ENCODE measurements around the gene MROH9. TPM values are rescaled to one million over a fixed set of nuclear protein-coding genes. Genes with fewer than 3 reads are reported as not detected.

Gene MROH9
- total and polyA plus RNA-seq, 2 experiments from 2014 or later: 0.06 TPM; not detected in 1

- ATAC-seq (peak; percentile 94), DNase-seq (ENCODE audit: low spot score) (peak; percentile 74)
- H3K27me3 Mint-ChIP-seq (ENCODE audit: insufficient read depth, low read depth, poor library complexity): peaks cover 2% of the 10 kb centered on the region
- Histone ChIP-seq H2AFZ (no peak overlapping the region; the same call in 1 of the 2 replicates), H3F3A (replicated peaks; ENCODE audit: low read depth) (no peaks in the 10 kb centered on the region), H4K20me1 (replicated peaks; ENCODE audit: insufficient read depth) (no peaks in the 10 kb centered on the region), H3K36me3 (ENCODE audit: insufficient read depth) (no peaks in the 10 kb centered on the region), H3K9me2 (ENCODE audit: insufficient read depth) (peaks cover 7% of the 10 kb centered on the region; the same call in 1 of the 2 replicates), H3K4me3 (no peak overlapping the region), H3K4me1 (ENCODE audit: insufficient read depth) (peaks cover 6% of the 10 kb centered on the region; the same call in 1 of the 2 replicates), H3K27me3 (ENCODE audit: insufficient read depth) (no peaks in the 10 kb centered on the region), H3K4me2 (no peak overlapping the region), H3K27ac (ENCODE audit: low read depth) (no peak overlapping the region), H3K79me2 (replicated peaks; ENCODE audit: insufficient read depth) (no peaks in the 10 kb centered on the region)
- peaks cover 25% of the 10 kb centered on the region for H3K4me1 Mint-ChIP-seq
- peak overlapping the region; percentile 87; the same call in 1 of the 2 replicates for H3K27ac Mint-ChIP-seq
- TF ChIP-seq CTCF (conservative IDR thresholded peaks at IDR 0.05; ENCODE audit: low read depth in 2 of 2) (peak; percentile 79 to 80), CREB1 (CRISPR knock-in tag; IDR thresholded peaks at IDR 0.05; ENCODE audit: low read depth) (no peak)
- no peaks in the 10 kb centered on the region for H3K9me3 Mint-ChIP-seq
- H3K4me3 Mint-ChIP-seq: no peak overlapping the region
- H3K36me3 Mint-ChIP-seq (ENCODE audit: low read depth): no peaks in the 10 kb centered on the region
Observed at GRCh38 chr1:170929835-170930554, 5.3 kb upstream of the MROH9 start.

- Histone ChIP-seq H3F3A (replicated peaks; ENCODE audit: low read depth) (no peaks in the 10 kb centered on the region), H3K79me2 (replicated peaks; ENCODE audit: insufficient read depth) (no peaks in the 10 kb centered on the region), H3K9me2 (ENCODE audit: insufficient read depth) (peaks cover 7% of the 10 kb centered on the region; the same call in 1 of the 2 replicates), H3K4me2 (peak overlapping the region; percentile 61; the same call in 1 of the 2 replicates), H3K36me3 (ENCODE audit: insufficient read depth) (no peaks in the 10 kb centered on the region), H3K4me3 (no peak overlapping the region), H4K20me1 (replicated peaks; ENCODE audit: insufficient read depth) (no peaks in the 10 kb centered on the region), H3K27ac (ENCODE audit: low read depth) (no peak overlapping the region), H3K27me3 (ENCODE audit: insufficient read depth) (no peaks in the 10 kb centered on the region), H2AFZ (peak overlapping the region; percentile 49; the same call in 1 of the 2 replicates), H3K4me1 (ENCODE audit: insufficient read depth) (peaks cover 6% of the 10 kb centered on the region; the same call in 1 of the 2 replicates)
- DNase-seq (ENCODE audit: low spot score) (peak; percentile 28), ATAC-seq (peak; percentile 18; the same call in 1 of the 3 replicates)
- H3K9me3 Mint-ChIP-seq: no peaks in the 10 kb centered on the region
- no peak overlapping the region for H3K4me3 Mint-ChIP-seq
- H3K36me3 Mint-ChIP-seq (ENCODE audit: low read depth): no peaks in the 10 kb centered on the region
- peaks cover 25% of the 10 kb centered on the region for H3K4me1 Mint-ChIP-seq
- H3K27me3 Mint-ChIP-seq (ENCODE audit: insufficient read depth, low read depth, poor library complexity): peaks cover 2% of the 10 kb centered on the region
- no peak overlapping the region for H3K27ac Mint-ChIP-seq
- TF ChIP-seq ZNF331 (CRISPR knock-in tag; IDR thresholded peaks at IDR 0.05; ENCODE audit: low read depth) (no peak), ETS1 (IDR thresholded peaks at IDR 0.05) (no peak), REST (IDR thresholded peaks at IDR 0.05; ENCODE audit: unreplicated experiment) (no peak), EZH2phosphoT487 (IDR thresholded peaks at IDR 0.05; ENCODE audit: unreplicated experiment) (no peak), CTCF (conservative IDR thresholded peaks at IDR 0.05; ENCODE audit: low read depth in 2 of 2) (no peak; a peak in 1 of 4 replicates)
Observed at GRCh38 chr1:170931650-170932049, 3.7 kb upstream of the MROH9 start.

Data from GM23338 (cell line).